HEK293T (cell line): ENCODE results near the gene MADD.
A peak's percentile ranks its signal among the peaks of the same experiment; 100 is the strongest.

Source experiments
- CTCF ChIA-PET: fragments of 350-600 bp; formaldehyde crosslinking; extraction: SDS; loops from one replicate; lab custom pipeline; 2021; ENCODE audit warnings: antibody characterized with exemption, inconsistent platforms; lab: Yijun Ruan, JAX
- POLR2A ChIA-PET: fragments of 350-600 bp; formaldehyde crosslinking; extraction: SDS; loops from one replicate; lab custom pipeline; 2020; ENCODE audit warnings: antibody characterized with exemption, inconsistent platforms; lab: Yijun Ruan, JAX
- DNase-seq: peaks from one replicate; pipeline ENCODE4 v3.0.0; 2012; ENCODE audit warnings: mixed read lengths; ENCODE audit errors: extremely low spot score
- ARNT ChIP-seq: fragments of 450-650 bp; IDR thresholded peaks from 2 replicates; pipeline ENCODE4 v1.6.1; 2017; ENCODE audit warnings: mild to moderate bottlenecking
- BHLHE40 ChIP-seq: fragments of 450-650 bp; IDR thresholded peaks from 2 replicates; pipeline ENCODE4 v1.6.1; 2016; ENCODE audit warnings: mild to moderate bottlenecking, moderate library complexity, borderline replicate concordance
- CTBP1 ChIP-seq: fragments of 450-650 bp; IDR thresholded peaks from 2 replicates; pipeline ENCODE4 v1.6.1; 2016; ENCODE audit warnings: borderline replicate concordance
- ELF4 ChIP-seq: fragments of 450-650 bp; IDR thresholded peaks from 2 replicates; pipeline ENCODE4 v1.6.1; 2017; ENCODE audit warnings: antibody characterized with exemption
- FOXA1 ChIP-seq: fragments of 450-650 bp; IDR thresholded peaks from 2 replicates; pipeline ENCODE4 v1.6.1; 2016; ENCODE audit warnings: mild to moderate bottlenecking
- FOXK2 ChIP-seq: fragments of 450-650 bp; IDR thresholded peaks from 2 replicates; pipeline ENCODE4 v1.6.1; 2016; ENCODE audit warnings: mild to moderate bottlenecking
- FOXM1 ChIP-seq: fragments of 450-650 bp; IDR thresholded peaks from 2 replicates; pipeline ENCODE4 v1.6.1; 2017; ENCODE audit warnings: mild to moderate bottlenecking, borderline replicate concordance
- HDGF ChIP-seq: fragments of 450-650 bp; IDR thresholded peaks from 2 replicates; pipeline ENCODE4 v1.6.1; 2017; ENCODE audit warnings: antibody characterized with exemption, borderline replicate concordance
- L3MBTL2 ChIP-seq: fragments of 450-650 bp; conservative IDR thresholded peaks from 2 replicates; pipeline ENCODE4 v1.6.1; 2016; ENCODE audit warnings: mild to moderate bottlenecking
- LEF1 ChIP-seq: fragments of 450-650 bp; IDR thresholded peaks from 2 replicates; pipeline ENCODE4 v1.6.1; 2017; ENCODE audit warnings: mild to moderate bottlenecking, borderline replicate concordance
- NFRKB ChIP-seq: fragments of 450-650 bp; IDR thresholded peaks from 2 replicates; pipeline ENCODE4 v1.6.1; 2016; ENCODE audit warnings: mild to moderate bottlenecking, moderate library complexity
- SP1 ChIP-seq: fragments of 450-650 bp; IDR thresholded peaks from 2 replicates; pipeline ENCODE4 v1.6.1; 2017
- SUZ12 ChIP-seq: fragments of 450-650 bp; IDR thresholded peaks from 2 replicates; pipeline ENCODE4 v1.6.1; 2016; ENCODE audit warnings: mild to moderate bottlenecking
- TARDBP ChIP-seq: fragments of 450-650 bp; IDR thresholded peaks from 2 replicates; pipeline ENCODE4 v1.6.1; 2016
- ZNF384 ChIP-seq: fragments of 450-650 bp; IDR thresholded peaks from 2 replicates; pipeline ENCODE4 v1.6.1; 2016
- TF ChIP-seq, protein P1 (sequence below): fragments of 450-650 bp; IDR thresholded peaks from 2 replicates; pipeline ENCODE4 v1.6.1; 2016

The MADD gene

GRCh38 chr11:47345890-47346563, 76.1 kb downstream of the MADD start:
- no peak for DNase-seq
- CTCF ChIA-PET = no interaction called here
- TF ChIP-seq, protein P1, sequence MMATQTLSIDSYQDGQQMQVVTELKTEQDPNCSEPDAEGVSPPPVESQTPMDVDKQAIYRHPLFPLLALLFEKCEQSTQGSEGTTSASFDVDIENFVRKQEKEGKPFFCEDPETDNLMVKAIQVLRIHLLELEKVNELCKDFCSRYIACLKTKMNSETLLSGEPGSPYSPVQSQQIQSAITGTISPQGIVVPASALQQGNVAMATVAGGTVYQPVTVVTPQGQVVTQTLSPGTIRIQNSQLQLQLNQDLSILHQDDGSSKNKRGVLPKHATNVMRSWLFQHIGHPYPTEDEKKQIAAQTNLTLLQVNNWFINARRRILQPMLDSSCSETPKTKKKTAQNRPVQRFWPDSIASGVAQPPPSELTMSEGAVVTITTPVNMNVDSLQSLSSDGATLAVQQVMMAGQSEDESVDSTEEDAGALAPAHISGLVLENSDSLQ = no peak
- no peak for TF ChIP-seq SUZ12
- no peak for TF ChIP-seq ZNF384
- no peak for TF ChIP-seq HDGF
- POLR2A ChIA-PET = interaction anchor here (0.9 to 1.4 kb wide), 2 partner anchors 24 to 97 kb away, joined by 3 to 4 read pairs; partner anchors contain the start of gene ACP2

GRCh38 chr11:47347137-47347536, 77.2 kb downstream of the MADD start:
- no peak for TF ChIP-seq FOXM1
- no peak for TF ChIP-seq CTBP1
- no peak for TF ChIP-seq SUZ12
- TF ChIP-seq HDGF = no peak
- TF ChIP-seq ARNT = no peak
- TF ChIP-seq LEF1 = no peak
- TF ChIP-seq, protein P1 = no peak
- no peak for TF ChIP-seq L3MBTL2
- ChIA-PET CTCF (no interaction called here), POLR2A (interaction anchor here (1.4 kb wide), 1 partner anchor 98 kb away, joined by 4 read pairs; the partner anchor contains the start of gene ACP2)
- DNase-seq = no peak

GRCh38 chr11:47348131-47348802, 78.3 kb downstream of the MADD start:
- TF ChIP-seq HDGF = no peak
- no peak for TF ChIP-seq SUZ12
- TF ChIP-seq TARDBP = no peak
- TF ChIP-seq FOXK2 = no peak
- TF ChIP-seq ZNF384 = no peak
- TF ChIP-seq NFRKB = no peak
- TF ChIP-seq, protein P1 = no peak
- no peak for TF ChIP-seq FOXM1
- TF ChIP-seq ELF4 = no peak
- no peak for TF ChIP-seq CTBP1
- no peak for TF ChIP-seq SP1
- TF ChIP-seq BHLHE40 = no peak
- no peak for TF ChIP-seq L3MBTL2
- ChIA-PET POLR2A (no interaction called here), CTCF (no interaction called here)
- DNase-seq = no peak

GRCh38 chr11:47348859-47349258, 78.9 kb downstream of the MADD start:
- ChIA-PET CTCF (no interaction called here), POLR2A (no interaction called here)
- TF ChIP-seq TARDBP (no peak), NFRKB (no peak), LEF1 (no peak), L3MBTL2 (no peak), FOXK2 (no peak), SUZ12 (no peak), ELF4 (no peak), FOXA1 (no peak), FOXM1 (no peak), ARNT (no peak), HDGF (no peak), CTBP1 (no peak), BHLHE40 (no peak), ZNF384 (no peak), SP1 (no peak)
- TF ChIP-seq, protein P1 = no peak
- DNase-seq = peak; percentile 49

DNA sequence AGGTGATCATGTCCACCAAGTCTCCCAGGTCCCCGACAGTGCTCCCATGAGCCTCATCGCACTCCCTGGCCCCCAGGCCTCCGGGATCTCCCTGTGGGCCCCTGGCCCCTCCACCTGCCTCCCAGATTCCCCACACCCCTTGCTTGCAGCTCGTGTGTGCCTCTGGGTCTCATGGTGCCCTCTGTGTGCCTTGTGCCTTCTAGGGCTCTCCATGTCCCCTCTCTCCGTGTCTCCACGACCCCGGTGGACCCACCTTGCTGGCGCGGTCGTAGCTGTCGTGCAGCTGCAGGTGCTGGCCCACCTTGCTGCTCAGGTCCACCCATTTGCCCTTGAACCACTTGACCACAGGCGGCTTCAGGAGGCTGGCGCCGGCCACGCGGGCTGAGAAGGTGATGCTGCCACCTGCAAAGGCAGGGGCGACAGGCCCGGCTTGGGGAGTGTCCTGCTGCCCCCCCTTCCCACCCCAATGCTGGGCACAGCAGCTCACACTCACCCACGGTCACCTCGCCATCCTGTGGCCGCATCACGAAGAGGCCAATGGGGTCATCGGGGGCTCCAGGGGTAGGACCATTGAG, 79.7 kb downstream of the MADD start:
- no peak for TF ChIP-seq SUZ12
- no peak for TF ChIP-seq ARNT
- TF ChIP-seq BHLHE40 = no peak
- no peak for TF ChIP-seq L3MBTL2
- no peak for TF ChIP-seq FOXK2
- TF ChIP-seq HDGF = no peak
- CTCF ChIA-PET = interaction anchor here (0.5 to 1.1 kb wide), 2 partner anchors 78 to 171 kb away, joined by 3 to 4 read pairs; no protein-coding TSS in a partner anchor
- no peak for DNase-seq
- POLR2A ChIA-PET = no interaction called here
